Stimulated activated naive B cell treated with anti-CD40 and anti-IgM and Interleukin-4, amounts not matched to agents 10 μg/mL and 1 μg/mL and 100 μg/mL, for 72 hours (primary cell): ENCODE measurements around the gene ADGRF5.
A peak's percentile ranks its signal among the peaks of the same experiment; 100 is the strongest.
"Not testable (repeated sequence)": the region's sequence is repeated elsewhere in the genome, so short reads cannot be mapped to it uniquely, and the experiment has no call there.

Source experiments
- ATAC-seq, 2 donors: fragments of 150-1000 bp; cut with Tn5 transposase; replicated peaks; 2 replicates each; pipeline ENCODE4 v1.10.0; 2021; ENCODE audit warnings: moderate library complexity in 1 of 2
- DNase-seq: peaks from one replicate; pipeline ENCODE4 v3.0.0; 2021
- H3K27ac Mint-ChIP-seq: one replicate; pipeline ENCODE4 v1.8.0; 2022; ENCODE audit warnings: mild to moderate bottlenecking, mixed read lengths
- H3K27me3 Mint-ChIP-seq, 2 donors: one replicate each; pipeline ENCODE4 v1.8.0; 2022; ENCODE audit warnings: mixed read lengths in 2 of 2
- H3K36me3 Mint-ChIP-seq, 2 donors: one replicate each; pipeline ENCODE4 v1.8.0; 2022; ENCODE audit warnings: mixed read lengths in 2 of 2, mild to moderate bottlenecking in 1 of 2
- H3K4me1 Mint-ChIP-seq, 2 donors: one replicate each; pipeline ENCODE4 v1.8.0; 2022; ENCODE audit warnings: mixed read lengths in 2 of 2, mild to moderate bottlenecking in 1 of 2
- H3K4me3 Mint-ChIP-seq, 2 donors: one replicate each; pipeline ENCODE4 v1.8.0; 2022; ENCODE audit warnings: mild to moderate bottlenecking in 2 of 2, mixed read lengths in 2 of 2, moderate library complexity in 1 of 2
- H3K9me3 Mint-ChIP-seq, 2 donors: one replicate each; pipeline ENCODE4 v1.8.0; 2022; ENCODE audit warnings: mixed read lengths in 2 of 2, mild to moderate bottlenecking in 1 of 2

The ADGRF5 gene

DNA sequence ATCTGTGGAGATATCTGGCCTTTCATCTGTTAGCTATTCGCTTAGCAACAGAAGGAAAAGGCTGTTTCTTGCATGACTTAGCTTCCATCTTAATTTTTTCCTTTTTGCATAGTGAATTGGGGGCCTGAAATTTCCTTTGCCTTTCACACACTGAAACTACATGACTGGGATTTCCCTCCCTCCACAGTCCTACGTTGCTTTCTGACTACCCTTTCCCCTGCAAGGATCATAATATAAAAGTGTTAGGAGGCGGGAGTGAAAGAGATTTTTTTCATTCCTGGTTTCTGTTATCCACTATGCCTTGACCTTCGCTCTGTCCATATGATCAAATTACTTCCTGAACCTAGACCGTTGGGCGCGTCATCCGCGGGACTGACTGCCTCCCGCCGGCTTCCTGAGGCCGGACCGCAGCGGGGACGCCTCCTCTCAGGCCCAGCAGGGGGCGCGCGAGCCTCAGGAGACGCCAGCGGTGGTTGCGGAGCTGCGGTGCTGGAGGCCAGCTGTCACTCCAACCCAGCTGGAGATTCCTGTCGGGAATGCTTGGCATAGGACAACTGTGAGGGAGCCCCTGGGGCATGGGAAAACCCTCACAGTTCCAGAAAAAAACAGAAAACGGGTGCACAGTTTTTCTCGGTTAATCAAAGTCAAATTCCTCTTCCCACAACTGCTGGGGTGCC, 72.9 kb downstream of the ADGRF5 start:
- H3K4me1 Mint-ChIP-seq = peaks cover 4 to 6% of the 10 kb centered on the region in 2 donors
- peak; percentile 85 to 86 for ATAC-seq
- H3K4me3 Mint-ChIP-seq = peak overlapping the region; percentile 62 to 74
- H3K27me3 Mint-ChIP-seq = peaks cover 12 to 20% of the 10 kb centered on the region in 2 donors
- no peaks in the 10 kb centered on the region for H3K36me3 Mint-ChIP-seq
- H3K27ac Mint-ChIP-seq = peak overlapping the region; percentile 44
- H3K9me3 Mint-ChIP-seq = no peaks in the 10 kb centered on the region
- DNase-seq = peak; percentile 47

DNA sequence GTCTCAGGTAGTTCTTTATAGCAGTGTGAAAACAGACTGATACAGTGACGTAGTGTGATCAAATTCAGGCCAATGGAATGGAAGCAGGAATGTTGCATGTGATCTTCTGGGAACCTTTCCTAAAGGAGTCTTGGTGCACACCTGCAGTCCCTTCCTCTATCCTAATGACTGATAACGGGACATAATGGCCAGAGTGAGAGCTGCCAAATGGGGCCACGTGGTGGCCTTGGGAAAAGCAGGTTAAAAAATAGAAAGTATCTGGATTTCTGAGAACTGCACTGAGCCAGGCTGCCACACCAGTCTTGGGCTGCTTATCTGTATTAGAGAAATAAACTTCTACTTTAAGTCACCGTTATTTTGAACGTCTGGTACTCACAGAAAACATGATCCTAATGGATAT, 76.6 kb downstream of the ADGRF5 start:
- peaks cover 12 to 20% of the 10 kb centered on the region in 2 donors for H3K27me3 Mint-ChIP-seq
- H3K4me3 Mint-ChIP-seq = no peak overlapping the region
- DNase-seq = no peak

DNA sequence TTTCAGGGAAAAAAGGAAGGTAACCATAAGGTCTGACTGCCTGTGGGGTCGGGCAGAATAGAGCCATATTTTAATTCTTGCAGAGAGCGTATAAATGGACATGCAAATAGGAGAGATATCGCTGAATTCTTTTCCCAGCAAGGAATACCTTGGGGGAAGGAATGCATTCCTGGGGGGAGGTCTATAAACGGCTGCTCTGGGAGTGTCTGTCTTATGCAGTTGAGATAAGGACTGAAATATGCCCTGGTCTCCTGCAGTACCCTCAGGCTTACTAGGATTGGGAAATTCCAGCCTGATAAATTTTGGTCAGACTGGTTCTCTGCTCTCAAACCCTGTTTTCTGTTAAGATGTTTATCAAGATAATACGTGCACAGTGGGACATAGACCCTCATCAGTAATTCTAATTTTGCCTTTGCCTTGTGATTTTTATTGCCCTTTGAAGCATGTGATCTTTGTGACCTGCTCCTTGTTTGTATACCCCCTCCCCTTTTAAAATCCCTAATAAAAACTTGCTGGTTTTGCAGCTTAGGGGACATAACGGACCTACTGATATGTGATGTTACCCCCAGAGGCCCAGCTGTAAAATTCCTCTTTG, 79.4 kb downstream of the ADGRF5 start:
- not testable (repeated sequence) for ATAC-seq, H3K4me1 Mint-ChIP-seq, DNase-seq, H3K36me3 Mint-ChIP-seq, H3K4me3 Mint-ChIP-seq, H3K27ac Mint-ChIP-seq, H3K27me3 Mint-ChIP-seq
- H3K9me3 Mint-ChIP-seq = peaks cover 12 to 20% of the 10 kb centered on the region in 2 donors

More for the DNA sequence above, 76.6 kb downstream of the ADGRF5 start:
- H3K4me1 Mint-ChIP-seq = peaks cover 4 to 6% of the 10 kb centered on the region in 2 donors
- no peak for ATAC-seq
- peaks cover 12 to 18% of the 10 kb centered on the region in 2 donors for H3K9me3 Mint-ChIP-seq
- peaks cover 0 to 5% of the 10 kb centered on the region in 2 donors for H3K36me3 Mint-ChIP-seq
- no peak overlapping the region for H3K27ac Mint-ChIP-seq

DNA sequence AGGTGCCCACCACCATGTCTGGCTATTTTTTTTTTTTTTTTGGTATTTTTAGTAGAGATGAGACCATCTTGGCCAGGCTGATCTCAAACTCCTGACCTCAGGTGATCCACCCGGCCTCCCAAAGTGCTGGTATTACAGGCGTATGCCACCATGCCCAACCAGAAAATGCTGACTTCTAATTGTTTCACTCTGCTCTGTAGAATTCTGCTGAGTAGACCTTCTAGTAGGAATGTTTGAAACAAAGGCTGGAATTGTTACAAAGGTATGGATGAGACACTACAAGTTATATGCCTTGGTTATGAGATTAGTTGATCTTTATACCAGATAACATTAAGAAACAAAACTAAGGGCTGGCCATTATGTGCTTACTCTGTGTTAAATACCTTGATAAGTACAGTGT, 83.7 kb downstream of the ADGRF5 start:
- H3K27me3 Mint-ChIP-seq = no peaks in the 10 kb centered on the region
- peaks cover 11 to 19% of the 10 kb centered on the region in 2 donors for H3K9me3 Mint-ChIP-seq
- no peak for DNase-seq
- H3K36me3 Mint-ChIP-seq = peaks cover 0 to 4% of the 10 kb centered on the region in 2 donors
- H3K4me1 Mint-ChIP-seq = no peaks in the 10 kb centered on the region
- no peak overlapping the region for H3K4me3 Mint-ChIP-seq
- no peak for ATAC-seq
- H3K27ac Mint-ChIP-seq = no peak overlapping the region

DNA sequence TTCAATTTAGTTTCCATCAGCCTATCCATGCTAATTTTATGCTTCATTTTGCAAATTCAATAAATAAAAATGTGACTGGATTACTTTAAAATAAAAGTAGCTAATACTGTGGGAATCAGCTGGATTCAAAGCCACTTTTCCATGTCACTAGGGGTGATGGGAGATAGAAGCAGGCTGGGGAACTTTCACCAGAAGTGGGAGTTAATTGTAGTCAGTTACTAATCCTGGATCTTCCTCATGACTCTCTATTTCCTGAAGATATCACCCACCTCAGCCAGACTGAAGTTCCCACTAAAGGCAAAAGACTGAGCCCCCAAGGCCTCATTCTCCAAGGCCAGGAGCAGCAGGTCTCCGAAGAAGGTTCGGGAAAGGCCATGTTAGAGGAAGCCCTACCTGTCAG, 86.7 kb downstream of the ADGRF5 start:
- not testable (repeated sequence) for ATAC-seq, H3K4me1 Mint-ChIP-seq, H3K36me3 Mint-ChIP-seq, H3K27ac Mint-ChIP-seq, DNase-seq, H3K9me3 Mint-ChIP-seq, H3K4me3 Mint-ChIP-seq, H3K27me3 Mint-ChIP-seq

DNA sequence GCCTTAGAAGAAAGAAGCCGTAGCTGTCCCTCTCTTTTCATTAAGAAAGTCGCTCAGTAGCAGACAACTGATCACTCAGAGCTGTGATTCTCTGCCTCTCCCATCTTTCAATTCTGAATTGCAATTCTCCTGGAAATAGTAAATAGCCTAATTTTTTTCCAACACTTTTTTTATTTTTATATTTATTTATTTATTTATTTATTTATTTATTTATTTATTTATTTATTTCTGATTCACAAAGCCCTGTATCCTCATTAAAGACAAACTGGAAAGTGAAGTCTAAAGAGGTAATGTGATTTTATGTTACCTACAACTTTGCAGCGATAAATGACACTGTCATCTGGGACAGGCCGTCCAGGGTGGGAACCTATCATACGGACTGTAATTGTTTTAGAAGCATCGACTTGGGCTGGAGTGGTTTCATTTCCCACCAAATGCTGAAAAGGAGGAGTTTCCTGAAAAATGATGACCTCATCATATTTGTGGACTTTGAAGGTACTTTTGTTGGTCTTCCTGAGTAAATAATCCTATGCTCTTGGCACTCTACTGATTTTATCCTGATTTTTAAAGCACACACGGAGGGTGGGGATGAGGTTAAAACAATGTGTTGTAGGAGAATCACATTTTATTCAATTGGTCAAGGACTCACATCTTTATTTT, 87.4 kb downstream of the ADGRF5 start:
- H3K27me3 Mint-ChIP-seq, H3K36me3 Mint-ChIP-seq, H3K4me1 Mint-ChIP-seq, H3K9me3 Mint-ChIP-seq, H3K27ac Mint-ChIP-seq, H3K4me3 Mint-ChIP-seq, DNase-seq, ATAC-seq: not testable (repeated sequence)

DNA sequence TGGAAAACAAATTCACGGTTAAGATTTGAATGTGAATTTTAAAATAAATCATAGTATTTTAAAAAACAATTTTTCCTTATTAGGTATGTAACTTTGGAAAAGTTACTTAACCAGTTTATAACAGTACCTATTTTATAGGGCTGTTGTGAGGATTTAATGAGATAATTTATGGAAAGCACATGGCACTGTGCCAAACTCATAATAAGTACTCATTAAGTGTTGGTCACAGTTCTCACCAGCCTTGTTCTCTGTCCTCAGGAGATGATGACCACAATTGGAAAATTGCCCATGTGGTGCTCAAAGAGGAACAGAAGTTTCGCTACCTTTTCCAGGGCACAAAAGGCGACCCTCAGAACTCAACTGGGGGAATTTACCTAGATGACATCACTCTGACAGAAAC, 88.9 kb downstream of the ADGRF5 start:
- no peak for ATAC-seq
- Mint-ChIP-seq H3K9me3 (no peaks in the 10 kb centered on the region), H3K4me1 (no peaks in the 10 kb centered on the region), H3K27me3 (peaks cover 0 to 4% of the 10 kb centered on the region in 2 donors), H3K36me3 (no peaks in the 10 kb centered on the region), H3K4me3 (no peak overlapping the region), H3K27ac (no peak overlapping the region)
- DNase-seq = no peak

DNA sequence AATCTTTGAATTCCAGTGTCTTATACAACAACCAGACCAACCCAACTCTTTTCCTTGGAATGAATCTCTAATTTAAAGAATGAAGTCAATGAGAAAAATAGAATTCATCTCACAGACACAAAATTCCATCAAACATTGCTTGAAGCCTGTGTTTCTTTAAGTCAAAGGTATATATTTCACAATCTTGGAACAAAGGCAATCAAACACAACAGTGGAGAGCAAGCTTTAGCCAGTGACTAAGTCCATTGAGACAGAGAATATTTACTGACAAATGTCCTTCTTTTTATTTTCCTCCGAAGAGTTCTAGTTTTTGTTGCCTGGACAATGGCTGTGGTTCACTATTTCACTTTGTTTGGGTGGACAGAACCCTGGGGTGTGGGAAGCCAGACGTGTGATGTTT, 92.8 kb downstream of the ADGRF5 start:
- ATAC-seq (no peak), DNase-seq (no peak)
- H3K27ac Mint-ChIP-seq = no peak overlapping the region
- no peak overlapping the region for H3K4me3 Mint-ChIP-seq
- H3K36me3 Mint-ChIP-seq = no peaks in the 10 kb centered on the region
- H3K27me3 Mint-ChIP-seq = peaks cover 0 to 4% of the 10 kb centered on the region in 2 donors
- peaks cover 0 to under 1% of the 10 kb centered on the region in 2 donors for H3K4me1 Mint-ChIP-seq
- H3K9me3 Mint-ChIP-seq = no peaks in the 10 kb centered on the region

DNA sequence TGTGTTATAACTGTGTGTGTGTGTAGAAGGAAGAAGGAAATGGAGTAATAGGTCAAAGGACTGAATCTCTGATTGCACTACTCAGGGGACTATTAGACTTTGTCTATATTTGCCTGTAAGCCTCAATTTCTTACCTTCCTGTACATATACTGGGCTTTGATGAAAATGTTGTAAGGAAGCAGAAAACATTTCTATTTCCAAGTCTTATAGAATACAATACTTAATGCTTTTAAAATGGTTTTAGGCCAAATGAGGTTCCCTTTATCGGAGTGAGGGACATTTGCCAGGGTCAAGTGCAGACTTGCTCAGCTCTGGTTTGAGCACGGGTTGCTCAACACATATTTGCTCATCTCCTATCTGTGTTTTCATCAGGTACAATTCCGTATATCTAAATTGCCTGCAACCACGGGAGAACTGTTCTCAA, 100.3 kb downstream of the ADGRF5 start:
- no peak for DNase-seq
- no peak for ATAC-seq
- Mint-ChIP-seq H3K4me1 (peaks cover 0 to 2% of the 10 kb centered on the region in 2 donors), H3K9me3 (no peaks in the 10 kb centered on the region), H3K4me3 (no peak overlapping the region), H3K27ac (no peak overlapping the region), H3K36me3 (no peaks in the 10 kb centered on the region), H3K27me3 (peaks cover under 1 to 4% of the 10 kb centered on the region in 2 donors)

DNA sequence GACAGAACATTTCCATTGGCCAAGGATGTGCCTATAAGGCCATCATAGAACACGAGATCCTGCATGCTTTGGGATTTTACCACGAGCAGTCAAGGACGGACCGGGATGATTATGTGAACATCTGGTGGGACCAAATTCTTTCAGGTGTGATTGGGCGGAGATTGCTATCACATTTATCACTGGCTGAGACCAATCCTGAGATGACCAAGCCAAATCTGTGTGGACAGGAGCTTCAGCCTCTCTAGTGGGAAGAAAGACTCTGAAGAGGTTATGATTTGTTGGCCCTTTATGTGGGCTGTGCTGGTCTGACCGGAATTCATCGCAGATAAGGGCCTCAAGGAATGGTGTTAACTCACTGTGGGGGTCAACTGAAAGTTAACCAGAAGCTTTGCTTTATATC, 102.2 kb downstream of the ADGRF5 start:
- Mint-ChIP-seq H3K4me1 (peaks cover 0 to 2% of the 10 kb centered on the region in 2 donors), H3K36me3 (no peaks in the 10 kb centered on the region), H3K27ac (no peak overlapping the region), H3K27me3 (peaks cover 6 to 8% of the 10 kb centered on the region in 2 donors), H3K4me3 (no peak overlapping the region), H3K9me3 (no peaks in the 10 kb centered on the region)
- ATAC-seq = no peak
- no peak for DNase-seq

DNA sequence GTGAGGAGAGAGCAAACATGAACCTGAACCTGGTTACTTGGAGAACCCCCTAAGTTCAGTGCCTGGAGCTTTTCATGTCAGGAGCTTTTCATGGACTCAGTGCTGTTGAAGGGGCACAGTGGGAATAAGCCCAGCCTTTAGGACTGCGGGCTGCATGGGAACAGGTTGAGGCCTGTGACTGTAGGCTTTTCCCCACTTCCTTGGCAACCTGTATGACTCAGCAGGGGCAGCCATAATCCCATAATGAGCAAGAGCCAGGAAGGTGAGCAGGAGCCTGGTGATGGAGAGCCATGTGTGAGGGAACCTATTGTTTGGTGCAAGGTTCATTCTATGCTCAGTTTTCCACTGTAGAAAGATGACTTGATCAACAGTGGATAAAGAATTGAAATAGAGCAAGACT, 105.1 kb downstream of the ADGRF5 start:
- H3K4me1 Mint-ChIP-seq = no peaks in the 10 kb centered on the region
- H3K27ac Mint-ChIP-seq = no peak overlapping the region
- no peak for DNase-seq
- H3K36me3 Mint-ChIP-seq = no peaks in the 10 kb centered on the region
- peaks cover 0 to 2% of the 10 kb centered on the region in 2 donors for H3K9me3 Mint-ChIP-seq
- no peak overlapping the region for H3K4me3 Mint-ChIP-seq
- no peak for ATAC-seq
- H3K27me3 Mint-ChIP-seq = peaks cover 16% of the 10 kb centered on the region in 2 donors

DNA sequence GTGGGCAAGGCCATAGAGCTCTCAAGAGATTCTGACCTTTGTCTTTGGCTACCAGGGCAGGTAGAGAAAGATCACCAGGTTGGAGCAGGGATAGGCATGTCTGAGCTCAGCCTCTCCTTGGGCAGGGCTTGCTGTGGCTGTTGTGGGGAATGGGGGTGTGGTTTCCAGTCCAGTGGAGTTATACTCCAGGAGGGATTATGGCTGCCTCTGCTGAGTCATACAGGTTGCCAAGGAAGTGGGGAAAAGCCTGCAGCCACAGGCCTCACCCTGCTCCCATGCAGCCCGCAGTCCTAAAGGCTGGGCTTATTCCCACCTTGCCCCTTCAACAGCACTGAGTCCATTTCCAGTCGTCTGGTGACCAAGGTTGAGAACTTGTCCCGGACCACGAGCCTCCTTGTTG, 106.6 kb downstream of the ADGRF5 start:
- no peak overlapping the region for H3K27ac Mint-ChIP-seq
- H3K27me3 Mint-ChIP-seq = peaks cover 16 to 24% of the 10 kb centered on the region in 2 donors
- DNase-seq (no peak), ATAC-seq (no peak)
- no peak overlapping the region for H3K4me3 Mint-ChIP-seq
- H3K9me3 Mint-ChIP-seq = peaks cover 0 to 3% of the 10 kb centered on the region in 2 donors
- H3K4me1 Mint-ChIP-seq = no peaks in the 10 kb centered on the region
- H3K36me3 Mint-ChIP-seq = no peaks in the 10 kb centered on the region

DNA sequence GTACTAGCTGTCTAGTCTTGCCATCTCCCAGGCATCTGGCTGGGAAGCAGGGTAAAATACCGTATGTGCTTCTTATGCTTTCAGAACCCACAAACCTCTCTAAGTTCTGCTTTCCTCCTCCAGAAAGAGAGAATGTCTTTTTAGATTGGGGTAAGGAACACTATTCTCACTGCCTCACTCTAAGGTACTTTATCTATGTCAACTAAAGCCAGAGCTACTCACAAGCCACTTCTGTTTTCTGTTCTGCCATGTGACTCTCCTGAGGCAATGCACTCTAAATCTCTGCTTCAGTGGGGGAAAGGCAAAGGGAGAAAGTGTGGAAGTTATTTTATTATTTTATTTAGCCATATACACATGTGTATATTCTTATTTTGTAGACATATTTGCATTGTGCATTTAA, 112.9 kb downstream of the ADGRF5 start:
- Mint-ChIP-seq H3K27ac (no peak overlapping the region), H3K36me3 (no peaks in the 10 kb centered on the region), H3K4me1 (no peaks in the 10 kb centered on the region), H3K27me3 (peaks cover 24 to 29% of the 10 kb centered on the region in 2 donors), H3K9me3 (peaks cover 0 to 5% of the 10 kb centered on the region in 2 donors), H3K4me3 (no peak overlapping the region)
- no peak for DNase-seq
- ATAC-seq = no peak
